Liver (tissue), 9 donors: ENCODE results near the gene TUBE1. TPM values are rescaled to one million over a fixed set of nuclear protein-coding genes. Genes with fewer than 3 reads are reported as not detected.
A peak's percentile ranks its signal among the peaks of the same experiment; 100 is the strongest.

Source experiments
- DNase-seq: peaks from one replicate; pipeline ENCODE4 v3.0.0-alpha.2; 2017; ENCODE audit warnings: low spot score
- H3K27ac ChIP-seq, 2 donors: one replicate each; pipeline ENCODE4 v1.7.0; 2013; ENCODE audit warnings: inconsistent platforms in 2 of 2, low read length in 2 of 2, control low read depth in 1 of 2, low read depth in 1 of 2, mild to moderate bottlenecking in 1 of 2
- H3K27me3 ChIP-seq, 4 donors: one replicate each; pipeline versions ENCODE4 v1.6.1 to v1.7.0; 2013; ENCODE audit warnings: low read length in 3 of 4, inconsistent platforms in 1 of 4, mild to moderate bottlenecking in 1 of 4, moderate library complexity in 1 of 4; ENCODE audit not compliant: control insufficient read depth in 4 of 4, insufficient read depth in 4 of 4
- H3K36me3 ChIP-seq, 4 donors: one replicate each; pipeline versions ENCODE4 v1.6.1 to v1.7.0; 2013; ENCODE audit warnings: low read length in 3 of 4, mild to moderate bottlenecking in 3 of 4, low read depth in 1 of 4, moderate library complexity in 1 of 4; ENCODE audit not compliant: control insufficient read depth in 4 of 4, insufficient read depth in 3 of 4
- H3K4me1 ChIP-seq, 4 donors: one replicate each; pipeline versions ENCODE4 v1.6.1 to v1.7.0; 2013; ENCODE audit warnings: low read length in 3 of 4, mild to moderate bottlenecking in 3 of 4, moderate library complexity in 1 of 4; ENCODE audit not compliant: control insufficient read depth in 4 of 4, insufficient read depth in 4 of 4
- H3K4me3 ChIP-seq, 3 donors: one replicate each; pipeline versions ENCODE4 v1.6.1 to v1.7.0; 2013; ENCODE audit warnings: low read length in 3 of 3, control low read depth in 1 of 3, low read depth in 1 of 3, mild to moderate bottlenecking in 1 of 3
- H3K9ac ChIP-seq, 2 donors: one replicate each; pipeline ENCODE4 v1.7.0; 2013; ENCODE audit warnings: low read length in 2 of 2, mild to moderate bottlenecking in 2 of 2, moderate library complexity in 2 of 2, control low read depth in 1 of 2, low read depth in 1 of 2
- H3K9me3 ChIP-seq, 4 donors: one replicate each; pipeline versions ENCODE4 v1.6.1 to v1.7.0; 2013; ENCODE audit warnings: low read length in 3 of 4; ENCODE audit not compliant: control insufficient read depth in 4 of 4
- EGR1 ChIP-seq, 2 donors: IDR thresholded peaks; 2 replicates each; pipeline ENCODE4 v1.6.1; 2016 to 2018; ENCODE audit warnings: antibody characterized with exemption in 2 of 2, low read depth in 2 of 2
- FOXA1 ChIP-seq: IDR thresholded peaks from 2 replicates; pipeline ENCODE4 v1.6.1; 2016; ENCODE audit warnings: antibody characterized with exemption
- FOXA2 ChIP-seq: IDR thresholded peaks from 2 replicates; pipeline ENCODE4 v1.6.1; 2016; ENCODE audit warnings: antibody characterized with exemption
- GABPA ChIP-seq, 2 donors: IDR thresholded peaks in 1 of 2; conservative IDR thresholded peaks in 1 of 2; 2 replicates each; pipeline ENCODE4 v1.6.1; 2016; ENCODE audit warnings: antibody characterized with exemption in 2 of 2, mild to moderate bottlenecking in 1 of 2, moderate library complexity in 1 of 2
- HNF4A ChIP-seq, 2 donors: conservative IDR thresholded peaks; 2 replicates each; pipeline ENCODE4 v1.6.1; 2016; ENCODE audit warnings: antibody characterized with exemption in 2 of 2, mild to moderate bottlenecking in 2 of 2
- HNF4G ChIP-seq: IDR thresholded peaks from 2 replicates; pipeline ENCODE4 v1.6.1; 2016; ENCODE audit warnings: antibody characterized with exemption
- JUND ChIP-seq, 2 donors: IDR thresholded peaks; 2 replicates each; pipeline ENCODE4 v1.6.1; 2016; ENCODE audit warnings: antibody characterized with exemption in 2 of 2
- NR2F2 ChIP-seq: IDR thresholded peaks from 2 replicates; pipeline ENCODE4 v1.6.1; 2016; ENCODE audit warnings: antibody characterized with exemption
- RAD21 ChIP-seq, 2 donors: IDR thresholded peaks; 2 replicates each; pipeline ENCODE4 v1.6.1; 2016; ENCODE audit warnings: antibody characterized with exemption in 2 of 2, mild to moderate bottlenecking in 2 of 2
- RXRA ChIP-seq, 2 donors: IDR thresholded peaks; 2 replicates each; pipeline ENCODE4 v1.6.1; 2017 to 2018; ENCODE audit warnings: antibody characterized with exemption in 2 of 2, mild to moderate bottlenecking in 1 of 2
- SP1 ChIP-seq: IDR thresholded peaks from 2 replicates; pipeline ENCODE4 v1.6.1; 2018; ENCODE audit warnings: antibody characterized with exemption, mild to moderate bottlenecking
- TAF1 ChIP-seq: conservative IDR thresholded peaks from 2 replicates; pipeline ENCODE4 v1.6.1; 2016; ENCODE audit warnings: antibody characterized with exemption, mild to moderate bottlenecking
- YY1 ChIP-seq: IDR thresholded peaks from 2 replicates; pipeline ENCODE4 v1.6.1; 2016; ENCODE audit warnings: antibody characterized with exemption, mild to moderate bottlenecking
- WGBS: extraction: QIAGEN DNeasy Blood & Tissue Kit; methylation state at CpG from one replicate; pipeline ENCODE4 v1.1.7; 2013; 5-methylcytosine and 5-hydroxymethylcytosine counted together
- polyA plus RNA-seq, 2 donors: library from polyadenylated mRNA; stranded (reverse) in 1 of 2; unstranded in 1 of 2; fragments of 200-250 nt in 1 of 2; fragments of >200 nt in 1 of 2; fragmentation: Nextera tagmentation in 1 of 2; extraction: Ambion mirVana in 1 of 2; gene quantifications; one replicate each; pipeline versions ENCODE4 v1.2.1 to v1.2.3, GENCODE V29; 2013 to 2015
- total RNA-seq, 2 donors: library from RNA; depleted of rRNA; stranded (reverse); fragments of >200 nt; gene quantifications; one replicate each; pipeline ENCODE4 v1.2.3, GENCODE V29; 2014
- TF ChIP-seq, protein P1 (sequence below): IDR thresholded peaks from 2 replicates; pipeline ENCODE4 v1.6.1; 2016; ENCODE audit warnings: antibody characterized with exemption
- TF ChIP-seq, protein P2 (sequence below): IDR thresholded peaks from 2 replicates; pipeline ENCODE4 v1.6.1; 2016; ENCODE audit warnings: antibody characterized with exemption
- TF ChIP-seq, protein P3 (sequence below): IDR thresholded peaks from 2 replicates; pipeline ENCODE4 v1.6.1; 2016; ENCODE audit warnings: antibody characterized with exemption, mild to moderate bottlenecking
- TF ChIP-seq, protein P4 (sequence below): fragments of 150-350 bp; IDR thresholded peaks from 2 replicates; pipeline ENCODE4 v1.5.1; 2017; ENCODE audit warnings: improper control_type of control experiment, low read depth, low read length; ENCODE audit not compliant: missing input control
- TF ChIP-seq, protein P5 (sequence below): IDR thresholded peaks from 2 replicates; pipeline ENCODE4 v1.6.1; 2016; ENCODE audit warnings: antibody characterized with exemption
- donor health status: healthy.
- donor health status: healthy.
- donor health status: healthy.
- donor health status: healthy.
- donor health status: healthy.

The TUBE1 gene
- total and polyA plus RNA-seq, 4 donors: 8.8 to 45.4 (median 25.4) TPM

DNA sequence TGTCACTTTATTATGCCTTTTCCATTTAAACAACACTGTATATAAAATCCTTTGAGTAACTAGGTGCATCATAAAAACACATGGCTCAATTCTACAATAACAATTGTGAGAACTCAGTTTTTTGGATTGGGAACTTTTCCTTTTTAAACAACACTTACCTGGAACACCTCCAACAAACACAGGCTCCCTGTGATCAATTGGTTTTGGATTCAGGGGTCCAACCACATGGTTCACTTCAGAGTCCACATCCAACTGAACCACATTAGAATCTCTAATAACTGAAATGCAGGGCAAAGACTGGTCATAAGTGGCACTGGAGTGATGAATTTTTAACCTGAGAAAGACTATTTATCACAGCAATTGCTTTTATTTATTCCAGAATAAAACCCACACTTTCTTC, 26.6 kb upstream of the TUBE1 start:
- TF ChIP-seq NR2F2: no peak
- no peak for TF ChIP-seq SP1
- peak; percentile 52 to 57 for TF ChIP-seq HNF4A (conservative IDR thresholded peaks at IDR 0.05)
- no peak for TF ChIP-seq TAF1
- no peaks in the 10 kb centered on the region for H3K27me3 ChIP-seq
- no peak overlapping the region for H3K4me3 ChIP-seq
- H3K36me3 ChIP-seq: peaks cover 0 to 5% (median 0%) of the 10 kb centered on the region in 4 donors
- peaks cover 0 to 44% (median 26%) of the 10 kb centered on the region in 4 donors for H3K4me1 ChIP-seq
- H3K9me3 ChIP-seq: no peaks in the 10 kb centered on the region
- no peak overlapping the region for H3K9ac ChIP-seq
- no peak for DNase-seq
- H3K27ac ChIP-seq: no peak overlapping the region

DNA sequence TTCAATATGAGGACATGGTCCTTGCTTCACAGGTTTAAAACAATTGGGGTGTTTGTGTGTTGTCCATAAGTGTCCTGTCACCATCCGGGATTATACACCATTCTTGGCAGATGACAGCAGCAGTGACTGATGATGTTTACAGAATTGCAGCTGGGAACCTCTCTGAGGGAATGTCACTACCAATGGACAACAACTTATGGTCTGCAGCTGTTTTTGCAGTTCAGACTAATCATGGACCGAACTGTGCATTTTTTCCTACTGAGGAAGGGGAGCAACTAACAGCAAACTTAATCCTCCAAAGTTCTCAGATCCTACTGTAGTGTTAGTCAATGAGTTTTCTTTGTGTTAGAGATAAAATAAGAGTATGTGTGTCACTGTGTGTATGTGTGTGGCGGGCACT, 26.1 kb upstream of the TUBE1 start:
- 58% methylated on average over 3 of the region's 3 CpGs for WGBS
- Histone ChIP-seq H3K4me1 (peaks cover 0 to 44% (median 26%) of the 10 kb centered on the region in 4 donors), H3K9ac (no peak overlapping the region), H3K9me3 (no peaks in the 10 kb centered on the region), H3K27ac (no peak overlapping the region), H3K4me3 (no peak overlapping the region), H3K27me3 (no peaks in the 10 kb centered on the region), H3K36me3 (peaks cover 0 to 6% (median 0%) of the 10 kb centered on the region in 4 donors)
- TF ChIP-seq TAF1 (no peak), EGR1 (IDR thresholded peaks at IDR 0.05; ENCODE audit: low read depth in 2 of 2) (no peak), FOXA2 (no peak), SP1 (no peak), YY1 (no peak), NR2F2 (no peak), RXRA (IDR thresholded peaks at IDR 0.05) (no peak), HNF4A (conservative IDR thresholded peaks at IDR 0.05) (no peak), RAD21 (IDR thresholded peaks at IDR 0.05) (no peak), FOXA1 (no peak), JUND (IDR thresholded peaks at IDR 0.05) (no peak), HNF4G (no peak), GABPA (IDR thresholded peaks at IDR 0.05 in 1 of 2, conservative IDR thresholded peaks at IDR 0.05 in 1 of 2) (no peak)
- TF ChIP-seq, protein P1, sequence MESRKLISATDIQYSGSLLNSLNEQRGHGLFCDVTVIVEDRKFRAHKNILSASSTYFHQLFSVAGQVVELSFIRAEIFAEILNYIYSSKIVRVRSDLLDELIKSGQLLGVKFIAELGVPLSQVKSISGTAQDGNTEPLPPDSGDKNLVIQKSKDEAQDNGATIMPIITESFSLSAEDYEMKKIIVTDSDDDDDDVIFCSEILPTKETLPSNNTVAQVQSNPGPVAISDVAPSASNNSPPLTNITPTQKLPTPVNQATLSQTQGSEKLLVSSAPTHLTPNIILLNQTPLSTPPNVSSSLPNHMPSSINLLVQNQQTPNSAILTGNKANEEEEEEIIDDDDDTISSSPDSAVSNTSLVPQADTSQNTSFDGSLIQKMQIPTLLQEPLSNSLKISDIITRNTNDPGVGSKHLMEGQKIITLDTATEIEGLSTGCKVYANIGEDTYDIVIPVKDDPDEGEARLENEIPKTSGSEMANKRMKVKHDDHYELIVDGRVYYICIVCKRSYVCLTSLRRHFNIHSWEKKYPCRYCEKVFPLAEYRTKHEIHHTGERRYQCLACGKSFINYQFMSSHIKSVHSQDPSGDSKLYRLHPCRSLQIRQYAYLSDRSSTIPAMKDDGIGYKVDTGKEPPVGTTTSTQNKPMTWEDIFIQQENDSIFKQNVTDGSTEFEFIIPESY: no peak
- TF ChIP-seq, protein P2, sequence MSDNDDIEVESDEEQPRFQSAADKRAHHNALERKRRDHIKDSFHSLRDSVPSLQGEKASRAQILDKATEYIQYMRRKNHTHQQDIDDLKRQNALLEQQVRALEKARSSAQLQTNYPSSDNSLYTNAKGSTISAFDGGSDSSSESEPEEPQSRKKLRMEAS: no peak
- TF ChIP-seq, protein P3, sequence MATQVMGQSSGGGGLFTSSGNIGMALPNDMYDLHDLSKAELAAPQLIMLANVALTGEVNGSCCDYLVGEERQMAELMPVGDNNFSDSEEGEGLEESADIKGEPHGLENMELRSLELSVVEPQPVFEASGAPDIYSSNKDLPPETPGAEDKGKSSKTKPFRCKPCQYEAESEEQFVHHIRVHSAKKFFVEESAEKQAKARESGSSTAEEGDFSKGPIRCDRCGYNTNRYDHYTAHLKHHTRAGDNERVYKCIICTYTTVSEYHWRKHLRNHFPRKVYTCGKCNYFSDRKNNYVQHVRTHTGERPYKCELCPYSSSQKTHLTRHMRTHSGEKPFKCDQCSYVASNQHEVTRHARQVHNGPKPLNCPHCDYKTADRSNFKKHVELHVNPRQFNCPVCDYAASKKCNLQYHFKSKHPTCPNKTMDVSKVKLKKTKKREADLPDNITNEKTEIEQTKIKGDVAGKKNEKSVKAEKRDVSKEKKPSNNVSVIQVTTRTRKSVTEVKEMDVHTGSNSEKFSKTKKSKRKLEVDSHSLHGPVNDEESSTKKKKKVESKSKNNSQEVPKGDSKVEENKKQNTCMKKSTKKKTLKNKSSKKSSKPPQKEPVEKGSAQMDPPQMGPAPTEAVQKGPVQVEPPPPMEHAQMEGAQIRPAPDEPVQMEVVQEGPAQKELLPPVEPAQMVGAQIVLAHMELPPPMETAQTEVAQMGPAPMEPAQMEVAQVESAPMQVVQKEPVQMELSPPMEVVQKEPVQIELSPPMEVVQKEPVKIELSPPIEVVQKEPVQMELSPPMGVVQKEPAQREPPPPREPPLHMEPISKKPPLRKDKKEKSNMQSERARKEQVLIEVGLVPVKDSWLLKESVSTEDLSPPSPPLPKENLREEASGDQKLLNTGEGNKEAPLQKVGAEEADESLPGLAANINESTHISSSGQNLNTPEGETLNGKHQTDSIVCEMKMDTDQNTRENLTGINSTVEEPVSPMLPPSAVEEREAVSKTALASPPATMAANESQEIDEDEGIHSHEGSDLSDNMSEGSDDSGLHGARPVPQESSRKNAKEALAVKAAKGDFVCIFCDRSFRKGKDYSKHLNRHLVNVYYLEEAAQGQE: no peak
- TF ChIP-seq, protein P4, sequence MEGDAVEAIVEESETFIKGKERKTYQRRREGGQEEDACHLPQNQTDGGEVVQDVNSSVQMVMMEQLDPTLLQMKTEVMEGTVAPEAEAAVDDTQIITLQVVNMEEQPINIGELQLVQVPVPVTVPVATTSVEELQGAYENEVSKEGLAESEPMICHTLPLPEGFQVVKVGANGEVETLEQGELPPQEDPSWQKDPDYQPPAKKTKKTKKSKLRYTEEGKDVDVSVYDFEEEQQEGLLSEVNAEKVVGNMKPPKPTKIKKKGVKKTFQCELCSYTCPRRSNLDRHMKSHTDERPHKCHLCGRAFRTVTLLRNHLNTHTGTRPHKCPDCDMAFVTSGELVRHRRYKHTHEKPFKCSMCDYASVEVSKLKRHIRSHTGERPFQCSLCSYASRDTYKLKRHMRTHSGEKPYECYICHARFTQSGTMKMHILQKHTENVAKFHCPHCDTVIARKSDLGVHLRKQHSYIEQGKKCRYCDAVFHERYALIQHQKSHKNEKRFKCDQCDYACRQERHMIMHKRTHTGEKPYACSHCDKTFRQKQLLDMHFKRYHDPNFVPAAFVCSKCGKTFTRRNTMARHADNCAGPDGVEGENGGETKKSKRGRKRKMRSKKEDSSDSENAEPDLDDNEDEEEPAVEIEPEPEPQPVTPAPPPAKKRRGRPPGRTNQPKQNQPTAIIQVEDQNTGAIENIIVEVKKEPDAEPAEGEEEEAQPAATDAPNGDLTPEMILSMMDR: no peak
- TF ChIP-seq, protein P5, sequence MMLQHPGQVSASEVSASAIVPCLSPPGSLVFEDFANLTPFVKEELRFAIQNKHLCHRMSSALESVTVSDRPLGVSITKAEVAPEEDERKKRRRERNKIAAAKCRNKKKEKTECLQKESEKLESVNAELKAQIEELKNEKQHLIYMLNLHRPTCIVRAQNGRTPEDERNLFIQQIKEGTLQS: no peak
- DNase-seq: no peak
